LNCaP clone FGC (cell line): Measurements from ENCODE around the gene OBP2B.
"Not testable (repeated sequence)": the region's sequence is repeated elsewhere in the genome, so short reads cannot be mapped to it uniquely, and the experiment has no call there.

Experiments used
- DNase-seq: peaks from one replicate; pipeline ENCODE4 v3.0.0-alpha.2; 2011; ENCODE audit warnings: low read depth
- H3K4me3 ChIP-seq: 2 replicates; pipeline ENCODE4 v1.5.1; 2011; ENCODE audit warnings: mild to moderate bottlenecking, low read depth, low read length, control low read depth
- CTCF ChIP-seq: IDR thresholded peaks from 2 replicates; pipeline ENCODE4 v1.5.1; 2012; ENCODE audit warnings: mild to moderate bottlenecking; ENCODE audit not compliant: control insufficient read depth, insufficient read depth; ENCODE audit errors: extremely low read depth

The OBP2B gene

GRCh38 chr9:133184971-133185370 is 24.1 kb downstream of the OBP2B start:
- H3K4me3 ChIP-seq: no peak overlapping the region
- DNase-seq: peak; percentile 34
- TF ChIP-seq CTCF: peak; percentile 89

- DNase-seq: no peak
- H3K4me3 ChIP-seq: no peak overlapping the region
- no peak for TF ChIP-seq CTCF
Observed at GRCh38 chr9:133182151-133182550, 26.9 kb downstream of the OBP2B start.

GRCh38 chr9:133181561-133181960 is 27.5 kb downstream of the OBP2B start:
- TF ChIP-seq CTCF: no peak
- DNase-seq: no peak
- H3K4me3 ChIP-seq: no peak overlapping the region

- TF ChIP-seq CTCF: no peak
- no peak overlapping the region for H3K4me3 ChIP-seq
- DNase-seq: no peak
Observed at GRCh38 chr9:133180953-133181352, 28.1 kb downstream of the OBP2B start.

GRCh38 chr9:133173056-133173455 is 36.0 kb downstream of the OBP2B start:
- H3K4me3 ChIP-seq: no peak overlapping the region
- DNase-seq: no peak
- no peak for TF ChIP-seq CTCF

GRCh38 chr9:133171161-133171961 is 37.7 kb downstream of the OBP2B start:
- DNase-seq: no peak
- no peak for TF ChIP-seq CTCF

GRCh38 chr9:133170716-133171115 is 38.3 kb downstream of the OBP2B start:
- no peak for DNase-seq
- TF ChIP-seq CTCF: no peak
- H3K4me3 ChIP-seq: no peak overlapping the region

More at GRCh38 chr9:133171161-133171961, 37.7 kb downstream of the OBP2B start:
- no peak overlapping the region for H3K4me3 ChIP-seq

GRCh38 chr9:133169687-133170086 is 39.4 kb downstream of the OBP2B start:
- not testable (repeated sequence) for H3K4me3 ChIP-seq, DNase-seq
